Smooth muscle cell of the coronary artery (primary cell): ENCODE results near the gene PLCL1. TPM values are rescaled to one million over a fixed set of nuclear protein-coding genes. Genes with fewer than 3 reads are reported as not detected.

Experiments
- total RNA-seq: library from RNA; depleted of rRNA; stranded (reverse); fragments of >200 nt; gene quantifications from 2 replicates; pipeline ENCODE4 v1.2.3, GENCODE V29; 2014; ENCODE audit warnings: low replicate concordance

PLCL1 gene
- 2.5 and 15.6 TPM in 2 replicates for total RNA-seq

DNA sequence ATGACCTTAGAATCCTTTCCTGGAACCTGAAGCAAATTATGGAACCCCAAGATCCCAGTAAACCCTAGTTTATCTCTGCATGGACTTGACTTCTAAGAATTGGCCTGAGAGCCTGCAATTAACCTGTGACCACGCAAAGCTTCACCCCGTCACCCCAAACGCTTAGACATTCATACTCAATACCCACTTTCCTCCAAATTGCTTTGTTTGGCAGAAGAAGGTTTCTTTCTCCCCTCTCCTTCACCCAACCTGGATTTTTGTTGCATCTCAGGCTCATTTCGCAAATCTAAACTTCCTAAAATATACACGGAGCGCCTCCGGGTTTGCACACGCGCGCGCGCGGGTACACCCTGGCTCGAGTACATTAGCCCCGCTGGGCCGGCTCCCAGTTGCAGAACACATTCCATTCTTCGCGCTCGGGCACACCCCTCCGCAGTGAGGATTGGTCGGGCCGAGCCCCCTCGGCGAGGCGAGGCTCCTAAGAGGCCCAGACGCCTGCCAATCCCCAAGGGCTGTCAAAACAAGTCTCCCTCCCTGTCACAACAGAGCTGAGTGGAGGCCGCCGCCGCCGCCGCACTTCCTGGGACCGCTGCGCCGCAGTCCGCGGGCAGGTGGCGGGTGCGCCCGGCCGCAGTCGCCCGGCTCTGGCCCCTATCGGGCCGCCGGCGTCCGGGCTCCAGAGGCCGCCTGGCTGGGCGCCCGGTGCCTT, at the start of gene PLCL1:
Gene PLCL1, plus strand, starts transcription at position 545 of the 709 bp plus-strand sequence.

DNA sequence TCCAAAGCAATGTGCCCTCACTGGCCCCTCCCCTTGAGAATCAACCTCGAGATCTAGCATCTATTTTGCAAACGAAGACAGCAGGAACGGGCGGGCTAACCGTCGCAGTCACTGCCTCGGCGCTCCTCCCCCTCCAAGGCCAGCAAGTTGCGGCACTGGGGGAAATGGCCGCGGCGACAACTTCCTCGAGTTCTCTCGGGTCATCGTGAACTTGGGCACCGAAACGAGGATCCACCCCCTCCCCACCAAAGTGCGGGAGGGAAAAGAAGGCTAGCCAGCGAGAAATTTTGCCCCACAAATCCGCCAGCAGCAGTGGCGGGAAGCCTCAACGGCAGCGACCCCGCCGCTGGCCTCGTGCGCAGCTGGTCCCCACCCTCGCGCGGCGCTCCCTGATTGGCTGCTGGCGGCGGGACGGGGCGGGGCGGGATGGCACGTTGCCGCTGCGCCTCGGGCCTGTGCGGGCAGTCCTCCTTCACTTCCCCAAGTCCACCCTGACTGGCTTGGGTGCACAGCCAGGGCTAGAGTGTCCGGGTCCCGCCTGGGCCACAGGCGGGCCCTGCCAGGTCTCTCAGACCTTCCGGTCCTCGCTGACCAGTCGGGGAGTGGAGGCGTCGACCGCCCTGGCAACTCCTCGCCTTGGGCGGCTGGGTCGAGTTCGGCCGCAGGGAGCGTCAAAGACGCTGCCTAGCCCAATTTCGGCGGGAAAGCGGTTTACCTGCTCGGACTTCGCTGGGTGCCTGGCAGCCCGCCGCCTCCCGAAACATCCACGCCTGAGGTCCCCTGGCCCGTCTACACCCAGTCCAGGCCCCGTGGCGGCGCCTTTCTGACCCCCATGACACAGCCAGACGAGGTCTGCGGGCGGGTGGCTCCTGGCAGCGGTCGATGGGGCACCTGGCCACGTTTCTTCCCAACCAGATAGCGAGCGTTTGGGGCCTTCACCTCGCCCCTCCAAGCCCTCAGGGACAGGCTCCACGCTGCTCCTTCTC, 19.1 kb upstream of the PLCL1 start, which contains the start of gene BOLL:
Gene BOLL, minus strand, starts transcription at position 364 of the 986 bp plus-strand sequence. CDS start 3,469 bp downstream, outside the sequence.

Other genes starting within 250 kb of the PLCL1 start
- gene RFTN2, start 129.0 kb upstream of the PLCL1 start, total RNA-seq, result 5.0 and 9.0 TPM in 2 replicates
- gene MARS2, start 99.2 kb upstream of the PLCL1 start, total RNA-seq, result 1.2 and 2.3 TPM in 2 replicates
- not detected in 2 replicates for gene BOLL, start 19.3 kb upstream of the PLCL1 start, total RNA-seq